ENCODE results near the gene BEND5. TPM values are rescaled to one million over a fixed set of nuclear protein-coding genes. Genes with fewer than 3 reads are reported as not detected.

Gene BEND5
- total RNA-seq, 1 donor from 2014 or later = 8.6 TPM

GRCh38 chr1:48767975-48768510 lies 8.6 kb downstream of the BEND5 start:
- intact Hi-C loops (cut with DNase I) = no loop called here
- no peak overlapping the region for H3K4me3 ChIP-seq
- H3K9me3 ChIP-seq = no peaks in the 10 kb centered on the region
- no peak overlapping the region for H3K27ac ChIP-seq
- no peaks in the 10 kb centered on the region for H3K27me3 ChIP-seq
- no peak for DNase-seq (ENCODE audit: extremely low spot score in 2 of 2)
- peaks cover 21% of the 10 kb centered on the region for H3K4me1 ChIP-seq
- H3K36me3 ChIP-seq = no peaks in the 10 kb centered on the region
- TF ChIP-seq POLR2A (IDR thresholded peaks at IDR 0.05) = no peak
- no peak for TF ChIP-seq POLR2AphosphoS5 (IDR thresholded peaks at IDR 0.05; ENCODE audit: insufficient read depth in 1 of 2, low read depth in 1 of 2)
- TF ChIP-seq, protein P1, sequence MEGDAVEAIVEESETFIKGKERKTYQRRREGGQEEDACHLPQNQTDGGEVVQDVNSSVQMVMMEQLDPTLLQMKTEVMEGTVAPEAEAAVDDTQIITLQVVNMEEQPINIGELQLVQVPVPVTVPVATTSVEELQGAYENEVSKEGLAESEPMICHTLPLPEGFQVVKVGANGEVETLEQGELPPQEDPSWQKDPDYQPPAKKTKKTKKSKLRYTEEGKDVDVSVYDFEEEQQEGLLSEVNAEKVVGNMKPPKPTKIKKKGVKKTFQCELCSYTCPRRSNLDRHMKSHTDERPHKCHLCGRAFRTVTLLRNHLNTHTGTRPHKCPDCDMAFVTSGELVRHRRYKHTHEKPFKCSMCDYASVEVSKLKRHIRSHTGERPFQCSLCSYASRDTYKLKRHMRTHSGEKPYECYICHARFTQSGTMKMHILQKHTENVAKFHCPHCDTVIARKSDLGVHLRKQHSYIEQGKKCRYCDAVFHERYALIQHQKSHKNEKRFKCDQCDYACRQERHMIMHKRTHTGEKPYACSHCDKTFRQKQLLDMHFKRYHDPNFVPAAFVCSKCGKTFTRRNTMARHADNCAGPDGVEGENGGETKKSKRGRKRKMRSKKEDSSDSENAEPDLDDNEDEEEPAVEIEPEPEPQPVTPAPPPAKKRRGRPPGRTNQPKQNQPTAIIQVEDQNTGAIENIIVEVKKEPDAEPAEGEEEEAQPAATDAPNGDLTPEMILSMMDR (IDR thresholded peaks at IDR 0.05) = no peak

- no peak for DNase-seq (ENCODE audit: extremely low spot score in 2 of 2)
- Histone ChIP-seq H3K9me3 (no peaks in the 10 kb centered on the region), H3K4me1 (peaks cover 8% of the 10 kb centered on the region), H3K4me3 (no peak overlapping the region), H3K36me3 (no peaks in the 10 kb centered on the region), H3K27ac (no peak overlapping the region), H3K27me3 (no peaks in the 10 kb centered on the region)
- intact Hi-C loops (cut with DNase I) = no loop called here
- TF ChIP-seq, protein P1 (IDR thresholded peaks at IDR 0.05) = no peak
- TF ChIP-seq POLR2AphosphoS5 (IDR thresholded peaks at IDR 0.05; ENCODE audit: insufficient read depth in 1 of 2, low read depth in 1 of 2) (no peak), POLR2A (IDR thresholded peaks at IDR 0.05) (no peak)
Observed at GRCh38 chr1:48765335-48765734, 11.4 kb downstream of the BEND5 start.

DNA sequence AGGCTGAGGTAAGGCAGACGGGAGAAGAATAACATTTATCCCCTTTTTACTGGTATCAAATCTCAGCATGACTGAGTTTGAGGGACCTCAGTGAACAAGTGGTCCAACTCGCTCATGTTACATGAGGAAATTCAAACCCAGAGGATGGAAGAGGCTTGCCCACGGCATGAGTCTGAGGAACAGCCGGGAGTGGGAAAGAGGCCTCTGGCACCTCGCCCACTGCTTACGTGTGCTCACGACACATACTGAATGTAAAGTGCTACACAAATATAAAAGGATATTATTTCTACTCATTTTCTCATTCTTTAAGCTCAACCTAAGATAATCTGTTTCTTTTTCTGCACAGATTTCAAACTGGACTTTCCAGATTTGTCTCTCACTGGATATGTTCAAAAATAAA lies 14.7 kb downstream of the BEND5 start:
- Histone ChIP-seq H3K4me3 (no peak overlapping the region), H3K27ac (no peak overlapping the region), H3K9me3 (no peaks in the 10 kb centered on the region), H3K27me3 (no peaks in the 10 kb centered on the region), H3K36me3 (peaks cover 0 to 14% of the 10 kb centered on the region in 2 donors), H3K4me1 (peaks cover 1% of the 10 kb centered on the region)
- no peak for DNase-seq (ENCODE audit: extremely low spot score in 2 of 2)
- intact Hi-C loops (cut with DNase I) = no loop called here
- TF ChIP-seq, protein P1 (IDR thresholded peaks at IDR 0.05) = no peak
- no peak for TF ChIP-seq POLR2AphosphoS5 (IDR thresholded peaks at IDR 0.05; ENCODE audit: insufficient read depth in 1 of 2, low read depth in 1 of 2)
- TF ChIP-seq POLR2A (IDR thresholded peaks at IDR 0.05) = no peak

DNA sequence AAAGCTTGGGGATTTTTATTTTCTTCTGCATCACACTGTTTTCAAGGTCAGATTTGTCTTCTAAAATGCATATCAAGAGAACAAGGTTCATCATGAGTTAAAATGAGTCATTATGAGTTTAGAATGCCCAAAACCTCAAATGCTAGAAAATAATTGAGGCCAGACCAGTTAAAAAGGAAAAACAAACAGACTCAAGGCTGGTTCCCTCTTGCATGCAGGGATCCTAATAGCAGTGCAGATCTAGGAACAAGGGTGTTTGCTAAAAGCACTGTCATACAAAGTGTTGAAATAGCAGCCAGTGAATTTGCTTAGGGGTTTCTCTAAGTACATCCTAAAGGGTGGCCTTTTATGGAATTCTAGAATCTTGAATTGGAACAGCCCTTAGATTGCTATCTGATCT lies 15.3 kb downstream of the BEND5 start:
- H3K9me3 ChIP-seq = no peaks in the 10 kb centered on the region
- H3K27ac ChIP-seq = no peak overlapping the region
- no peaks in the 10 kb centered on the region for H3K4me1 ChIP-seq
- TF ChIP-seq POLR2A (IDR thresholded peaks at IDR 0.05) = no peak
- TF ChIP-seq, protein P1 (IDR thresholded peaks at IDR 0.05) = no peak
- no peak for TF ChIP-seq POLR2AphosphoS5 (IDR thresholded peaks at IDR 0.05; ENCODE audit: insufficient read depth in 1 of 2, low read depth in 1 of 2)
- H3K36me3 ChIP-seq = peaks cover 0 to 14% of the 10 kb centered on the region in 2 donors
- no peak overlapping the region for H3K4me3 ChIP-seq
- intact Hi-C loops (cut with DNase I) = no loop called here
- DNase-seq (ENCODE audit: extremely low spot score in 2 of 2) = no peak
- H3K27me3 ChIP-seq = no peaks in the 10 kb centered on the region

- intact Hi-C loops (cut with DNase I) = no loop called here
- H3K27ac ChIP-seq = no peak overlapping the region
- peaks cover 0 to 14% of the 10 kb centered on the region in 2 donors for H3K36me3 ChIP-seq
- H3K27me3 ChIP-seq = no peaks in the 10 kb centered on the region
- no peaks in the 10 kb centered on the region for H3K9me3 ChIP-seq
- DNase-seq (ENCODE audit: extremely low spot score in 2 of 2) = no peak
- TF ChIP-seq POLR2A (IDR thresholded peaks at IDR 0.05) (no peak), POLR2AphosphoS5 (IDR thresholded peaks at IDR 0.05; ENCODE audit: insufficient read depth in 1 of 2, low read depth in 1 of 2) (no peak)
- TF ChIP-seq, protein P1 (IDR thresholded peaks at IDR 0.05) = no peak
- no peaks in the 10 kb centered on the region for H3K4me1 ChIP-seq
- no peak overlapping the region for H3K4me3 ChIP-seq
Observed at GRCh38 chr1:48760857-48761256, 15.8 kb downstream of the BEND5 start.
